MCF 10A (cell line): ENCODE measurements around the gene SLC23A1. TPM values are rescaled to one million over a fixed set of nuclear protein-coding genes. Genes with fewer than 3 reads are reported as not detected.

Source experiments
- BruUV-seq: library from RNA; stranded (reverse); fragments of 400-500 nt; replicated peaks from 2 replicates; lab custom pipeline; 2021; lab: Mats Ljungman, UMichigan
- CTCF ChIA-PET: fragments of 300-600 bp; sonication (Branson Sonifier 250); formaldehyde crosslinking; extraction: SDS; loops from one replicate; lab custom pipeline; 2021; ENCODE audit warnings: antibody characterized with exemption, inconsistent platforms; lab: Yijun Ruan, JAX
- POLR2A ChIA-PET: fragments of 300-600, 350-650 bp; sonication (Branson Sonifier 250); formaldehyde crosslinking; extraction: SDS; loops from one replicate; lab custom pipeline; 2020; ENCODE audit warnings: antibody characterized with exemption, inconsistent platforms; lab: Yijun Ruan, JAX
- DNase-seq: peaks from one replicate; pipeline ENCODE4 v3.0.0-alpha.2; 2018; ENCODE audit not compliant: unreplicated experiment
- H3K27ac Mint-ChIP-seq: one replicate; pipeline ENCODE4 v1.8.0; 2022; ENCODE audit warnings: mild to moderate bottlenecking, low read depth, mixed read lengths; ENCODE audit not compliant: unreplicated experiment
- H3K27me3 Mint-ChIP-seq: one replicate; pipeline ENCODE4 v1.8.0; 2022; ENCODE audit warnings: mixed read lengths; ENCODE audit not compliant: insufficient read depth, unreplicated experiment
- H3K36me3 Mint-ChIP-seq: one replicate; pipeline ENCODE4 v1.8.0; 2022; ENCODE audit warnings: mild to moderate bottlenecking, moderate library complexity, mixed read lengths; ENCODE audit not compliant: insufficient read depth, unreplicated experiment
- H3K4me1 Mint-ChIP-seq: one replicate; pipeline ENCODE4 v1.8.0; 2022; ENCODE audit warnings: mixed read lengths; ENCODE audit not compliant: insufficient read depth, unreplicated experiment
- H3K4me3 Mint-ChIP-seq: one replicate; pipeline ENCODE4 v1.8.0; 2022; ENCODE audit warnings: mild to moderate bottlenecking, moderate library complexity, mixed read lengths; ENCODE audit not compliant: unreplicated experiment
- H3K9me3 Mint-ChIP-seq: one replicate; pipeline ENCODE4 v1.8.0; 2022; ENCODE audit warnings: mixed read lengths; ENCODE audit not compliant: unreplicated experiment
- CTCF ChIP-seq: fragments of 200-600 bp; IDR thresholded peaks from one replicate; pipeline ENCODE4 v1.8.0; 2022; ENCODE audit warnings: antibody characterized with exemption, mild to moderate bottlenecking; ENCODE audit not compliant: unreplicated experiment
- intact Hi-C: fragments of 100-400 bp; cut with micrococcal nuclease; formaldehyde crosslinking; loops from 2 replicates; pipeline ENCODE4 v1.14.1; 2022
- total RNA-seq: library from RNA; stranded (reverse); gene quantifications from 2 replicates; pipeline ENCODE4 v1.2.3, GENCODE V29; 2022

Gene SLC23A1
- total RNA-seq, 1 experiment from 2014 or later: not detected

- Mint-ChIP-seq H3K4me3 (no peak overlapping the region), H3K27me3 (no peaks in the 10 kb centered on the region), H3K27ac (no peak overlapping the region), H3K4me1 (no peaks in the 10 kb centered on the region), H3K9me3 (no peaks in the 10 kb centered on the region), H3K36me3 (peaks cover 55% of the 10 kb centered on the region)
- CTCF ChIA-PET: interaction anchor here (11.6 kb wide), 1 partner anchor 87 kb away, joined by 434 read pairs; no protein-coding TSS in a partner anchor
- intact Hi-C loops: no loop called here
- BruUV-seq: no TSS peak
- POLR2A ChIA-PET: interaction anchor here (0.6 kb wide), 1 partner anchor 339 kb away, joined by 3 read pairs; no protein-coding TSS in a partner anchor
- DNase-seq: no peak
- no peak for TF ChIP-seq CTCF
Observed at GRCh38 chr5:139426203-139426885, 43.2 kb upstream of the SLC23A1 start.

GRCh38 chr5:139425497-139425896 lies 42.4 kb upstream of the SLC23A1 start:
- H3K27me3 Mint-ChIP-seq: no peaks in the 10 kb centered on the region
- CTCF ChIA-PET: interaction anchor here (0.6 to 11.6 kb wide), 4 partner anchors 16 to 210 kb away, joined by 3 to 434 read pairs (median 70); partner anchors contain the start of gene SPATA24
- no peak for DNase-seq
- no TSS peak for BruUV-seq
- H3K4me3 Mint-ChIP-seq: no peak overlapping the region
- no peak for TF ChIP-seq CTCF
- no peaks in the 10 kb centered on the region for H3K4me1 Mint-ChIP-seq
- H3K27ac Mint-ChIP-seq: no peak overlapping the region
- intact Hi-C loops: no loop called here
- H3K9me3 Mint-ChIP-seq: no peaks in the 10 kb centered on the region
- POLR2A ChIA-PET: interaction anchor here (0.6 to 2.1 kb wide), 2 partner anchors 88 to 340 kb away, joined by 3 to 6 read pairs; no protein-coding TSS in a partner anchor
- peaks cover 56% of the 10 kb centered on the region for H3K36me3 Mint-ChIP-seq

- H3K9me3 Mint-ChIP-seq: no peaks in the 10 kb centered on the region
- H3K4me3 Mint-ChIP-seq: no peak overlapping the region
- H3K27ac Mint-ChIP-seq: peak overlapping the region; percentile 57
- CTCF ChIA-PET: interaction anchor here (0.6 to 11.6 kb wide), 63 partner anchors 8 to 861 kb away, joined by 3 to 434 read pairs (median 4); partner anchors contain the start of genes DNAJC18, ECSCR, SPATA24 and STING1
- no TSS peak for BruUV-seq
- POLR2A ChIA-PET: interaction anchor here (0.5 to 2.2 kb wide), 12 partner anchors 13 to 215 kb away, joined by 3 to 13 read pairs (median 4); partner anchors contain the start of genes DNAJC18, PAIP2, SPATA24 and UBE2D2
- no peaks in the 10 kb centered on the region for H3K27me3 Mint-ChIP-seq
- H3K4me1 Mint-ChIP-seq: no peaks in the 10 kb centered on the region
- TF ChIP-seq CTCF: peak; percentile 93
- DNase-seq: peak; percentile 84
- H3K36me3 Mint-ChIP-seq: peaks cover 52% of the 10 kb centered on the region
- intact Hi-C loops: loop anchor here (1.0 to 2.0 kb wide), 4 partner anchors 91 to 343 kb away; no protein-coding TSS in a partner anchor
Observed at GRCh38 chr5:139422307-139422893, 39.3 kb upstream of the SLC23A1 start.
